NCI-H1436 treated with DMSO at 0.1 percent for 48 hours (cell line): ENCODE data around the gene PLIN5.
"Not testable (repeated sequence)": the region's sequence is repeated elsewhere in the genome, so short reads cannot be mapped to it uniquely, and the experiment has no call there.

Experiments used
- DNase-seq: peaks from one replicate; lab custom pipeline; 2025; lab: John Stamatoyannopoulos, UW

The PLIN5 gene

GRCh38 chr19:4543842-4544647, 9.0 kb upstream of the PLIN5 start:
- no peak for DNase-seq

GRCh38 chr19:4542896-4543841, 8.1 kb upstream of the PLIN5 start:
- DNase-seq: no peak

- not testable (repeated sequence) for DNase-seq
Observed at GRCh38 chr19:4541806-4542145, 6.8 kb upstream of the PLIN5 start.

- DNase-seq: no peak
Observed at GRCh38 chr19:4541114-4541805, 6.2 kb upstream of the PLIN5 start.

- no peak for DNase-seq
Observed at GRCh38 chr19:4539693-4540581, 4.9 kb upstream of the PLIN5 start, which contains the start of gene LRG1. Gene LRG1, minus strand, starts transcription at chr19:4540036. Its CDS starts 23 bp downstream, at chr19:4540013.

GRCh38 chr19:4539169-4539692, 4.2 kb upstream of the PLIN5 start:
- no peak for DNase-seq

- no peak for DNase-seq
Observed at GRCh38 chr19:4538601-4538954, 3.6 kb upstream of the PLIN5 start.

GRCh38 chr19:4537953-4538600, 3.1 kb upstream of the PLIN5 start:
- DNase-seq: no peak

GRCh38 chr19:4536798-4537197, 1.8 kb upstream of the PLIN5 start:
- no peak for DNase-seq

- no peak for DNase-seq
Observed at GRCh38 chr19:4533835-4534424, 1.1 kb downstream of the PLIN5 start.

GRCh38 chr19:4533334-4533733, 1.7 kb downstream of the PLIN5 start:
- no peak for DNase-seq

- no peak for DNase-seq
Observed at GRCh38 chr19:4531562-4532165, 3.4 kb downstream of the PLIN5 start.

GRCh38 chr19:4529924-4530522, 5.0 kb downstream of the PLIN5 start:
- no peak for DNase-seq

- DNase-seq: no peak
Observed at GRCh38 chr19:4528843-4529242, 6.2 kb downstream of the PLIN5 start.

GRCh38 chr19:4527377-4527776, 7.6 kb downstream of the PLIN5 start:
- DNase-seq: not testable (repeated sequence)

- DNase-seq: no peak
Observed at GRCh38 chr19:4525563-4526002, 9.4 kb downstream of the PLIN5 start.

- no peak for DNase-seq
Observed at GRCh38 chr19:4524808-4525562, 10.0 kb downstream of the PLIN5 start.

GRCh38 chr19:4523306-4524110, 11.5 kb downstream of the PLIN5 start:
- DNase-seq: no peak
